CD4-positive, alpha-beta T cell (primary cell): ENCODE measurements around the gene EEIG1. TPM values are rescaled to one million over a fixed set of nuclear protein-coding genes. Genes with fewer than 3 reads are reported as not detected.

Source experiments
- ATAC-seq: fragments of 200-7000 bp; cut with Tn5 transposase; one replicate; pipeline ENCODE4 v1.10.0; 2022; ENCODE audit warnings: mild to moderate bottlenecking; ENCODE audit not compliant: poor library complexity
- CTCF ChIA-PET: fragments of 350-600 bp; sonication (Branson Sonifier 250); formaldehyde crosslinking; loops from one replicate; lab custom pipeline; 2021; ENCODE audit warnings: antibody characterized with exemption, inconsistent platforms; lab: Charles Lee
- POLR2A ChIA-PET: fragments of 350-600 bp; sonication (Branson Sonifier 250); formaldehyde crosslinking; loops from one replicate; lab custom pipeline; 2021; ENCODE audit warnings: antibody characterized with exemption, inconsistent platforms; lab: Charles Lee
- DNase-seq, 14 experiments: peaks; one replicate each; pipeline ENCODE4 v3.0.0-alpha.2; 2013 to 2020; ENCODE audit warnings: mixed read lengths in 2 of 14
- H3K27ac ChIP-seq, 2 donors: one replicate each; pipeline versions ENCODE4 v1.5.1 to v1.7.0; 2013; ENCODE audit warnings: low read length in 2 of 2, low read depth in 1 of 2, mild to moderate bottlenecking in 1 of 2
- H3K27me3 ChIP-seq, 2 experiments: 1 replicate in 1 of 2; 2 replicates in 1 of 2; pipeline versions ENCODE4 v1.6.1 to v1.7.0; 2013; ENCODE audit warnings: low read length in 2 of 2, control low read depth in 1 of 2, mild to moderate bottlenecking in 1 of 2, moderate library complexity in 1 of 2; ENCODE audit not compliant: insufficient read depth in 2 of 2, control insufficient read depth in 1 of 2
- H3K36me3 ChIP-seq: one replicate; pipeline ENCODE4 v1.6.1; 2013; ENCODE audit warnings: low read length, control low read depth; ENCODE audit not compliant: insufficient read depth
- H3K4me1 ChIP-seq: one replicate; pipeline ENCODE4 v1.6.1; 2013; ENCODE audit warnings: low read length, control low read depth; ENCODE audit not compliant: insufficient read depth
- H3K4me3 ChIP-seq: one replicate; pipeline ENCODE4 v1.5.1; 2013; ENCODE audit warnings: mild to moderate bottlenecking, low read length, moderate library complexity
- H3K9me3 ChIP-seq, 2 experiments: 1 replicate in 1 of 2; 2 replicates in 1 of 2; pipeline versions ENCODE4 v1.6.1 to v1.7.0; 2013; ENCODE audit warnings: low read length in 2 of 2, mild to moderate bottlenecking in 2 of 2, control low read depth in 1 of 2, moderate library complexity in 1 of 2; ENCODE audit not compliant: control insufficient read depth in 1 of 2, insufficient read depth in 1 of 2
- H3K27ac Mint-ChIP-seq: one replicate; pipeline ENCODE4 v1.8.0; 2020; ENCODE audit warnings: mixed read lengths
- H3K27me3 Mint-ChIP-seq: one replicate; pipeline ENCODE4 v1.8.0; 2021; ENCODE audit warnings: mixed read lengths
- H3K36me3 Mint-ChIP-seq: one replicate; pipeline ENCODE4 v1.8.0; 2021; ENCODE audit warnings: low read depth, mixed read lengths
- H3K4me1 Mint-ChIP-seq: one replicate; pipeline ENCODE4 v1.8.0; 2021; ENCODE audit warnings: low read depth, mixed read lengths
- H3K4me3 Mint-ChIP-seq: one replicate; pipeline ENCODE4 v1.8.0; 2020; ENCODE audit warnings: mild to moderate bottlenecking, mixed read lengths
- H3K9me3 Mint-ChIP-seq: one replicate; pipeline ENCODE4 v1.8.0; 2020; ENCODE audit warnings: mixed read lengths
- intact Hi-C, 2 experiments: fragments of 100-400 bp; cut with DNase I in 1 of 2; cut with micrococcal nuclease in 1 of 2; formaldehyde crosslinking; loops; one replicate each; pipeline versions ENCODE4 v1.15.1 to v1.9.0; 2023 to 2025; cut with DNase I, micrococcal nuclease
- total RNA-seq, 174 experiments: library from RNA in 2 of 174; stranded (reverse) in 2 of 174; gene quantifications; one replicate each; pipeline ENCODE4 v1.2.3 and lab custom pipeline; 2021 to 2026
- TF ChIP-seq, protein P1 (sequence below): fragments of 200-600 bp; IDR thresholded peaks from one replicate; pipeline ENCODE4 v1.8.0; 2022; ENCODE audit warnings: antibody characterized with exemption, mild to moderate bottlenecking

EEIG1 gene
- total RNA-seq, 2 experiments from 2014 or later, result 440 to 463 TPM

DNA sequence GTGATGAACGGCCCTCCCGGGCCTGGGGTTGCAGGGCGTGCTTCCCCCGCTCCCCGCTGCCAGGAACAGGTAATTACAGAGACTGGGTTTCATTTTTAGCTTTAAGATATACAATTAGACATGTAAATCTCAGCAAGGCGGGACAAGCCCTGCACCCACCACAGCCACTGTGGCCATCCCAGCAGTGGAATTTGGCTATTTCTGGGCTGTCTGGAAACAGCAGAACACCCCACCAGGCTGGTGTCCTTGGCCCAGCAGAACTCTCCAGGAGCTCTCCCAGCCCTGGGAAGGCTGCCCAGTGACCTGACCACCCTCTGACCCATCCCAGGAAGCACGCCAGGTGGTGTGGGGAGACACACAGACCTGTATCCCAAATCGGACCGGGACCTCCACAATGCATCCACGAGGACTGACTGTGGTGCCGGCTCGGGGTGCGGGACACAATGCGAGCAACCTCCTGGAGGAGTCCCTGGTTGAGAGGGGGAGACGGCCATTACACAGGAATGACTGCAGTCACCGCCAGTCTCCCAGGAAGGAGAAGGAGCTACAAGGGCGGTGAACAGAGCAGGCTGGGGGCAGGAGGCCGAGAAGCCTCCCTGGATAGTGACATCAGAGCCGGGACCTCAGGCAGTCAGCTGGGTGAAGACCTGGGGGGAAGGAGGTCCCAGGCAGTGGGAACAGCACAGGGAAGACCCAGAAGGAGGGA lies 17.3 kb downstream of the EEIG1 start:
- H3K4me3 Mint-ChIP-seq, result peak overlapping the region; percentile 82
- peak overlapping the region; percentile 54 to 65 for H3K27ac ChIP-seq
- DNase-seq, result peak in 1 of 14 experiments; percentile 38
- peaks cover 90% of the 10 kb centered on the region for H3K36me3 Mint-ChIP-seq
- ATAC-seq, result peak; percentile 22
- H3K9me3 ChIP-seq, result no peaks in the 10 kb centered on the region
- peaks cover 44% of the 10 kb centered on the region for H3K36me3 ChIP-seq
- intact Hi-C loops, result no loop called here
- H3K27me3 Mint-ChIP-seq, result no peaks in the 10 kb centered on the region
- ChIA-PET CTCF (interaction anchor here (1.2 to 1.7 kb wide), 2 partner anchors 14 to 19 kb away, joined by 3 to 6 read pairs; no protein-coding TSS in a partner anchor), POLR2A (interaction anchor here (1.2 to 34.9 kb wide), 4 partner anchors 9 to 63 kb away, joined by 5 to 1020 read pairs (median 140); partner anchors contain the start of gene EEIG1)
- H3K9me3 Mint-ChIP-seq, result no peaks in the 10 kb centered on the region
- TF ChIP-seq, protein P1, sequence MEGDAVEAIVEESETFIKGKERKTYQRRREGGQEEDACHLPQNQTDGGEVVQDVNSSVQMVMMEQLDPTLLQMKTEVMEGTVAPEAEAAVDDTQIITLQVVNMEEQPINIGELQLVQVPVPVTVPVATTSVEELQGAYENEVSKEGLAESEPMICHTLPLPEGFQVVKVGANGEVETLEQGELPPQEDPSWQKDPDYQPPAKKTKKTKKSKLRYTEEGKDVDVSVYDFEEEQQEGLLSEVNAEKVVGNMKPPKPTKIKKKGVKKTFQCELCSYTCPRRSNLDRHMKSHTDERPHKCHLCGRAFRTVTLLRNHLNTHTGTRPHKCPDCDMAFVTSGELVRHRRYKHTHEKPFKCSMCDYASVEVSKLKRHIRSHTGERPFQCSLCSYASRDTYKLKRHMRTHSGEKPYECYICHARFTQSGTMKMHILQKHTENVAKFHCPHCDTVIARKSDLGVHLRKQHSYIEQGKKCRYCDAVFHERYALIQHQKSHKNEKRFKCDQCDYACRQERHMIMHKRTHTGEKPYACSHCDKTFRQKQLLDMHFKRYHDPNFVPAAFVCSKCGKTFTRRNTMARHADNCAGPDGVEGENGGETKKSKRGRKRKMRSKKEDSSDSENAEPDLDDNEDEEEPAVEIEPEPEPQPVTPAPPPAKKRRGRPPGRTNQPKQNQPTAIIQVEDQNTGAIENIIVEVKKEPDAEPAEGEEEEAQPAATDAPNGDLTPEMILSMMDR, result no peak
- peaks cover 93% of the 10 kb centered on the region for H3K4me1 ChIP-seq
- peaks cover 99% of the 10 kb centered on the region for H3K4me1 Mint-ChIP-seq
- peak overlapping the region; percentile 4 for H3K4me3 ChIP-seq
- no peaks in the 10 kb centered on the region for H3K27me3 ChIP-seq
- H3K27ac Mint-ChIP-seq, result peak overlapping the region; percentile 97

- Histone ChIP-seq H3K36me3 (peaks cover 44% of the 10 kb centered on the region), H3K27ac (peak overlapping the region; percentile 54), H3K4me1 (peaks cover 89% of the 10 kb centered on the region), H3K27me3 (no peaks in the 10 kb centered on the region), H3K4me3 (peak overlapping the region; percentile 4), H3K9me3 (no peaks in the 10 kb centered on the region)
- no peak for DNase-seq
- no peaks in the 10 kb centered on the region for H3K27me3 Mint-ChIP-seq
- no peaks in the 10 kb centered on the region for H3K9me3 Mint-ChIP-seq
- ChIA-PET POLR2A (interaction anchor here (1.2 to 34.9 kb wide), 4 partner anchors 9 to 64 kb away, joined by 5 to 1020 read pairs (median 140); partner anchors contain the start of gene EEIG1), CTCF (interaction anchor here (1.2 to 1.7 kb wide), 2 partner anchors 14 to 19 kb away, joined by 3 to 6 read pairs; no protein-coding TSS in a partner anchor)
- TF ChIP-seq, protein P1, result no peak
- peak overlapping the region; percentile 97 for H3K27ac Mint-ChIP-seq
- H3K4me1 Mint-ChIP-seq, result peaks cover 99% of the 10 kb centered on the region
- intact Hi-C loops, result no loop called here
- H3K36me3 Mint-ChIP-seq, result peaks cover 87% of the 10 kb centered on the region
- ATAC-seq, result no peak
- peak overlapping the region; percentile 82 for H3K4me3 Mint-ChIP-seq
These were observed 17.8 kb downstream of the EEIG1 start for GRCh38 chr9:127963041-127963358.

DNA sequence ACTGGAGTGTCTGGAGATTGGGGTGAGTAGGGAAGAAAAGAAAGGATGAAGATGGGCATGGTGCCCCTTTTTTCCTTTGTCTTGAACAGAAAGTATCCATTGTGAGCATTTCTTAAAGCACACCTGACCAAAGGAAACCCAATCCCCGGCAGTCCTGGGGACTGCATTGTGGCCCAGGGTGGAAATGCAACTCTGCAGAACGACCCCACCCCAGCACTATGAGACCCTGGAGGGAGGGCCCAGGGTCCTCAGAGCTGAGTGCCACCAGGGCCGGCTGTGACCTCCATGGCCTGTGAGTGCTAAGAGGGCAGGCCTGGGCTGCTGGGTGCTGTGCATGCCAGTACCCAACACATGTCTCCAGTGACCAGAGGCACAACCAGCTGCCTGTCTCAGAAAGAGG lies 18.5 kb downstream of the EEIG1 start:
- peaks cover 44% of the 10 kb centered on the region for H3K36me3 ChIP-seq
- POLR2A ChIA-PET, result interaction anchor here (2.0 to 34.9 kb wide), 3 partner anchors 8 to 64 kb away, joined by 9 to 1020 read pairs (median 272); partner anchors contain the start of gene EEIG1
- peaks cover 87% of the 10 kb centered on the region for H3K4me1 ChIP-seq
- DNase-seq, result no peak
- no peak for ATAC-seq
- no peaks in the 10 kb centered on the region for H3K9me3 ChIP-seq
- Mint-ChIP-seq H3K27ac (peak overlapping the region; percentile 97), H3K27me3 (no peaks in the 10 kb centered on the region), H3K4me3 (peak overlapping the region; percentile 82), H3K4me1 (peaks cover 99% of the 10 kb centered on the region), H3K36me3 (peaks cover 83% of the 10 kb centered on the region), H3K9me3 (no peaks in the 10 kb centered on the region)
- H3K4me3 ChIP-seq, result no peak overlapping the region
- intact Hi-C loops, result no loop called here
- H3K27me3 ChIP-seq, result no peaks in the 10 kb centered on the region
- H3K27ac ChIP-seq, result peak overlapping the region; percentile 54
- TF ChIP-seq, protein P1, result no peak
- CTCF ChIA-PET, result interaction anchor here (1.2 to 1.7 kb wide), 2 partner anchors 13 to 18 kb away, joined by 3 to 6 read pairs; no protein-coding TSS in a partner anchor
